AG09309 (cell line): Measurements from ENCODE around the gene CFI.

Source experiments
- DNase-seq: peaks from one replicate; pipeline ENCODE4 v3.0.0-alpha.2; 2010; ENCODE audit warnings: low read depth
- H3K4me3 ChIP-seq: 2 replicates; pipeline ENCODE4 v1.5.1; 2011; ENCODE audit warnings: mild to moderate bottlenecking, low read depth, low read length, moderate library complexity; ENCODE audit not compliant: control insufficient read depth
- CTCF ChIP-seq: IDR thresholded peaks from 2 replicates; pipeline ENCODE4 v1.5.1; 2011; ENCODE audit warnings: mild to moderate bottlenecking, low read depth, low read length, inconsistent platforms; ENCODE audit not compliant: insufficient read depth, control insufficient read depth; ENCODE audit errors: missing control alignments

CFI gene

GRCh38 chr4:109764376-109764775, 37.4 kb downstream of the CFI start:
- no peak for TF ChIP-seq CTCF
- DNase-seq = no peak
- no peak overlapping the region for H3K4me3 ChIP-seq

- TF ChIP-seq CTCF = no peak
- no peak for DNase-seq
- no peak overlapping the region for H3K4me3 ChIP-seq
These were observed 41.1 kb downstream of the CFI start for GRCh38 chr4:109760682-109761081.

- no peak for DNase-seq
- no peak overlapping the region for H3K4me3 ChIP-seq
- TF ChIP-seq CTCF = no peak
These were observed 46.1 kb downstream of the CFI start for GRCh38 chr4:109755656-109756055.

- no peak for TF ChIP-seq CTCF
- H3K4me3 ChIP-seq = no peak overlapping the region
These were observed 47.5 kb downstream of the CFI start for GRCh38 chr4:109754093-109754857.

GRCh38 chr4:109752525-109752924, 49.3 kb downstream of the CFI start:
- no peak for DNase-seq
- H3K4me3 ChIP-seq = no peak overlapping the region
- TF ChIP-seq CTCF = no peak

More at GRCh38 chr4:109754093-109754857, 47.5 kb downstream of the CFI start:
- no peak for DNase-seq

GRCh38 chr4:109751852-109752251, 49.9 kb downstream of the CFI start:
- no peak for DNase-seq
- no peak overlapping the region for H3K4me3 ChIP-seq

More at GRCh38 chr4:109751852-109752251, 49.9 kb downstream of the CFI start:
- TF ChIP-seq CTCF = no peak
